TTC549 (cell line): ENCODE results near the gene ANTXR1.
"Not testable (repeated sequence)": the region's sequence is repeated elsewhere in the genome, so short reads cannot be mapped to it uniquely, and the experiment has no call there.

Source experiments
- FAIRE-seq: peaks from 2 replicates; lab custom pipeline; 2012; peaks lifted over from hg19 to GRCh38; lab: Jason Lieb, UNC

The ANTXR1 gene

DNA sequence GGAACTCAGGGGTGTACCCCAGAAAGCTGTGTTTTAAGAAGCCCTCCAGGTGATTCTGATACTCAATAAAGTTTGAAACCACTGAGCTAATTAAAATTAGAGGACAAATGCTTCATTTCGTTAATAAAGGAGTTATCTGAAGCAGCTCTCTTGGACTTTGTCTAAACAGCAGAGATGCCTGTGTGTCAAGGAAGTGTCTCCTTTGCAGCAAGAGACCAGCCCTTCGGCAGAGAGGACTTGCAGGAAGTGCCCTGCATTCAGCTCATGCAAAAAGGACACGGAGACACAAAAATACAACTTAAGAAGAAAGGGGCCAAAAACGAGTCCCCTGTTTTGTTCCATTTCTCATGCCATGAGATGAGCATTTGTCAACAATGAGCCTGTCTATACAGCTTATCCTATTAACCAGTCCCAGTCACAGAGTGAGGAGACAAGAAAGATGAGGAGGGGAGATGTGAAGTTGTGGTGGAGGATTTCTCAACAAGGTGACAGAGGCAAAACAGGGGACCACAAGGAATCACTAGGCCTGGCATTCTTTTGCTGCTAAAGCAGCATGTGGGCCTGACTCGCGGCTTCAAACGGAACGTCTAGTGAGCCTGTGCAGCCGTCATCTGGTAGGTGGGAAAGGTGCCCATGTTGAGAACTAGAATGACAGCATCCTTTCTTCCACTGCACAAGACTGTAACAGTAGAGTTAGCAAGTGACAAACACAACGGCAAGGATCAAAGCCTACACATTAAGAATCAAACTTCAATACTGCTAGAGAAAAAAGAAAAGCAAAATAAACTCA is 152.3 kb downstream of the ANTXR1 start:
- no peak for FAIRE-seq

DNA sequence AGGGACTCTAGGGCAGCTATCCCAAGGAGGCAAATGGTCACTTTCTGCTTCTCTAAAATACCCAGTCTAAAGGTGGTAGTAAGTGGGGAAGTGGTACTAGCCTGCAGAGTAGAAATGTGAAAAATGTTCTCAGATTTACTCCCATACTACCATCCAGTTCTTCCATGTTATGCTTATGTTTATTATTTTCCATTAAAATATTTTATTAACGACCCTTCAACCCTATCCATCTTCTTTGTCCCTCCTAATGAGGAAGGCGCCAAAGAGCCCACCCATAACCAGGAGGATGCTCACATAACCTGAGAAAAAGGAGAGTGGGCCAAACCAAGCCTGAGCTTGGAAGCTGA is 153.5 kb downstream of the ANTXR1 start:
- FAIRE-seq, result no peak

DNA sequence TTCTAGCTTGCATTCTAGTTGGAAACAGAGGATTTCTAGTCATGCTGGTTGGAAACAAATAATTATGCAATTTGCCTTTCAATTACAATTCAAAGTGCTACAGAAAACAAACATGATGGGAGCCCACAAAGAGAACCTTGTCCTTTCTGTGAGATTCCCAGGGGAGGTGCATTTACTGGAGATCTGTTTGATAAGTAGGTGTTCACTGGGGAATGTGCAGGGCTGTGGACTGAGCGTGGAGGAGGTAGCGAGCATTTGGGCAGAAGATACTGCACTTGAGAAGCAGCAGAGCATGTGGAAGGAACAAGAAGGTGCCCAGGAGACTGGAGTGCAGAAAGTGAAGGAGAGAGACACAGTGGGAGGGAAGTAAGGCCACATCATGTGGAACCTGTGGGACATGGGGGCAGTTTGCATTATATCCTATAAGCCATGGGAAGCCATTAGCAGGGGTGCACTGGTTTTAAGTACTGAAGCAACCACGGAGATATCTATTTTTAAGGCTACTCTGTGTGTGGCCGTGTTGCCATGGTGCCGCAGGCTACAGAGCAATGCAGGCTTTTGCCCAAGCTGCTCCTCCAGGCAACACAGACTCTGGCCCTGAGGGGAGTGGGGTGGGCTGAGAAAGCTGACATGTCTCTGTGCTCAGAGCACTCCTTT is 154.0 kb downstream of the ANTXR1 start:
- FAIRE-seq, result no peak

DNA sequence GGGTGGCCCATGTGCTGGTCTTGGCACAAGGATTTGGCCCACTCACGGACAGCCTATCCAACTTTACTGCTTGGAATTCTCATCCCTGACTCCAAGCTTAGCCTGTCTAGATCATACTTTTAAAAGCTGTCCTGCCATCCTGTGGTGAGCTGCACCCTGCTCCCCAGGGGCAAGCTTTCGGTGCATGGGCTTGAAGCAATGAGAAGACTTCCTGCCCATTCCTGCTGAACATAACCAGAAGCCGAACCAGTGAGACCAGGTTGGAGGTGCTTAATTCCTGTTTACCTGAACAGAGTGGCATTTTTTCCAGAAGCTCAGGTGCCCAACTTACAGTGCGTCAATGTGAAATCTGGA is 154.5 kb downstream of the ANTXR1 start:
- FAIRE-seq, result no peak

DNA sequence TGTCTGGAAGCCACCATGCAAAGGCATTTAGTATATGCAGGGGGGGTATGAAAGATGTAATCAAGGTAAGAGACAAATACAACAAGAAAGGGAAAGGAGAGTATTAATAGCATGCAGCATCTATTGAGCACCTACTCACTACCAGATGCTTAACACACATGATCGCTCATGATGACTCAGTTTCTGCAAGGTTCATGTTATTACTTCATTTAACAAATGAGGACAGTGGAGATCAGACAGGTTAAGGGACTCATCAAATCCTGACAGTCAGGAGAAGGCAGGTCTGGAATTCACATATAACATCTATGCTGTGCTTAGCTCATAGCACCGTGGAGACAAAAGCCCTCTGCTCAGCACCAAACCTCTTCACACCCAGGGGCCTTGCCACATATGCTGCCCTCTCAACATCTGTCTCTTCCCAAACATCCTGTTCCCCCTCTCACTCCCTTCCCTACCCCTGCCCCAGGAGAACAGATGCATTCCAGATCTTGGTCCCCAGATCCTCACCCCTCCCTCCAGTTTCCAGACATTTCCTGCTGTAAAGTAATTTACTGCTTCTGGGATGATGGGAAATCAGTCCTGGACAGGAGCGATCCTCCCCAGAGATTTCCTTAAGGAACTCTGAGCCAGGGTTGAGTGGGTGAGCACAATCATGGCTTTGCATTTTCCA is 155.3 kb downstream of the ANTXR1 start:
- FAIRE-seq, result no peak

DNA sequence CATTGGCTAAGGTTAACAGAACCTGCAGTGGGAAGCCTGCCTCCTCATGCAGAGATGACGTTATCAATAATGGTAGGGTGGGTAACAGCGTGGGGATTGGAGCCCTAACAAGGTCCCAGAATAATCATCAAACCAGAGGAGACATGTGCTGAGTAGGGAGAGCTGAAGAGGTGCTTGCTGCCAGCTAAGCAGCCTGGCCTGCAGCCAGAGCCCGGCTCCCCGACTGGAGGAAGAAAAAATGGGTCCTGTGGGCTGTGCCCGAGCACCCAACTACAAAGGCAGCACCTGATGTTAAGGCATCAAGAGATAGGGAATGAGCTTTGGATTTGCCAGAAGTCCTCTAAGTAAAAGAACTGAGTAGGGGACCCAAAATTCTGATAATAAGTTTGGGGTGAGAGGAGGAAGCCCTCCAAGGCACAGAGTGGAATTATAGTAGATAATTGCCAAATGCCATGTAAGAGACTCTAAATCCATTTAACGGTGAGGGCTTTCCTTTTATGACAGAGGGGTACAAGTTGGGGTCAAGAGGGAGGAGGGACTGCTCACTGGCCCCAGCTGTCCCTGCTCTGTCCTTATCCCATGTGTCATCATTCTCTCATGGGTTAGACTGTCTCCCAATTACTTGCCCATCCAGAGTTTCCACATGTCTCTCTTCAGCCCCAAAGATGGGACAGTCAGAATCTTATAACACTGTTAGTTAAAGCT is 156.1 kb downstream of the ANTXR1 start:
- no peak for FAIRE-seq

DNA sequence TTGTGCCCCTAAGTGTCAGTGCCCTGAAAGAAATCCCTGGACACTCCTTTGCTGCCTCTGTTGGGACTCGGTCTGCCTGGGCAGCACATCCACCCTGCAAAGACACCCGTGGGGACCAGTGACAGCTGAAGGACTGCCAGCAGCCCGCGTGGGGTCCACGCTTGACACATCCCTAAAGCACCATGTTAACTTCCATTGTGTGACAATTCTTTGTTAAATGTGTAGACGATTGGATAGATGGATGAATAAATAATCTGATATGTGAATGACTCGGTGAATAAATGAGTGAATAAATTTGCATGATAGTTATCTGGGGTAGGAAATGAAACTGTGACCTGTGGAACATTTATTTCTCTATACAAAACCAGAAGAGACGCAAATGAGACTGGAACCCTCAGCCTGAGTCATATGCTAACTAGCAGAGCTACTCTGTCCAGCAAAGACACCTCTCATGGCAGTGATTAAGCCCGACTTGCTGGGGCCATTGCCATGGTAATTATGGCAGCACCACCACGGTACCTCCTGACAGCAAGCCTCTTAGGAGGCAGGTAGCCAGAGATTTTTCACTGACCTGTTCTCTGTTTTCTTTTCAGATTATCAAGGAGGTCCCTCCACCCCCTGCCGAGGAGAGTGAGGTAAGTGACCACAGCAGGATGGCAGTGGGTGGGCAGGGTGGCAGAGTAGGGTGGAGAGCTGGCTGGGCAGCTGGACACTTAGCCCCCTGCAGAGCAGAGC is 156.8 kb downstream of the ANTXR1 start:
- no peak for FAIRE-seq

DNA sequence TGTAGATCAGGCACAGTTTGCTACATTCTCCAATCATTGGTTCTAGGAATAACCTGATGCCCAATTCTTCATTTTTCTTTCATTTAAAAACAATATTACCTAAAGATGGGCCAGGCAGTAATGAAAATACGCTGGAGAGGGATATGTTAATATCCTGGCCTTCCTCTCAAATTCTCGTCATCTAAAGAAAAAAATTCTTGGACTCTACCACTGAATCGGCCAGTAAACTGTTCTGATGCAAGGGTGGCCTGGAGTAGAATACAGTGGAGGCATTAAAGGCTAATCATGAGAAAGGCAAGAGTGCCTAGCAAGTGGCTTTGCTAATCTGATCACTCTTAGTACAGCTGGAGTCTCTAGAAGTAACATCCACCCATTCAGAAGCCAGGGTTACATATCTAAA is 157.7 kb downstream of the ANTXR1 start:
- no peak for FAIRE-seq

DNA sequence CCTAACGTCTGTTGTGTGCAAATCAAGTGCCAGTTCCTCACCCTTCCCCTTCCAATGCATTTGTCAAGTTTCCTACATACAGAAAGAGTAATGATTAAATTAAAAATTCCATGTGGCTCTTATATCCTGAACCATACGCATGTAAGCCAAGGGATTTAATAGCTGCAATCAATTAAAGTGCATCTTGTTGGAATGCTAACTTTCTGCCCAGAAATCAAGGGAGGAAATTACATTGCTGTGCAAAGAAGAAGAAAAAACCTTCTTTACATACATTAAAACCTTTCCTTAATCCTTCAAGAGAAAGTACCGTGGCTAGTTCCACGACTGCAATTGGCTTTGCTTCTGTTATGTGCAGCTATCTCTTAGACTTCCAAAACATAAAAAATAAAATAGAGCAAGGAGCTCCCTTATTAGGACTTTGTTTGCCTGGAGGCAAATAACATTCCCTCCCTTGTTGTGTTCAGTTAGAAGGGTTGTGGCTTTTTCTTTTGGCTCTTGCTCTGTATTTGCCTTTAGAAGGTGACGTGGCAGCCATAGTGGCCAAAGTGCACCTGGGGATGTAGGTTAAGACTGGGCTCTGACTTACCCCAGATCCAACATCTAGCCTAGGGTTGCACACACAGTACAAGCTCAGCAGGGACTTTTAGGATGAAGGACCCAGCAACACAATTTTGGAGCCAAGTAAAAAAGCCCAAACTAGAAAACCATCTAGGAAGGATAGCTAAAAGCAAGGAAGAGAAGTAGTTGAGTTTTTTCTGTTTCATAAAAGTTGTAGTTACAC is 158.3 kb downstream of the ANTXR1 start:
- FAIRE-seq, result no peak

DNA sequence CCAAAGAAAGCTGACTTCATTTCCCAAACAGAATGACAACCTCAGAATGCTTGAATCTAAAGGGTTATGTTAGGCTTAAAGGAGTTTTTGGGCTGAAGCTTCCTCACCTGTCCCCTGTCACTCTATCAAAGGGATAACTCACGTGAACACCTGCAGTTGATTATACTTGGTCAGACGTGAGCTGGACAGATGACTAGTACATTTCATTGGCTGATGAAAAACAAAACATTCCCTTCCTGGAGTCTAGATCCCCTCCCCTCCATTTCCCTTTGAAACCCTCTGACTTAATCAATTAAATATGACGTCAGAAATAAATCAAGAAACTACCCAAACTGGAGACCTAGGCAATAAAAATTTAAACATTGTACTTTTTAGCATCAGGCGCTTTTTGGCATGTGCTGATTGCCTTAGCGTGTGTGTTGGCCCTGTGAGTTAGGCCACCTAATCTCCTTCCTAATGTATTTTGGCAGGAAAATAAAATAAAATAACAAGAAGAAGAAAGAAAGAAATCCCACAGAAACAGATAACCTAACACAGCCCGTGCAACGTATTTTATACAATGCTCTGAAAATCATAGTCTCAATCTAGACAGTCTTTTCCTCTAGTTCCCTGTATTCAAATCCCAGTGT is 159.0 kb downstream of the ANTXR1 start:
- FAIRE-seq, result no peak

DNA sequence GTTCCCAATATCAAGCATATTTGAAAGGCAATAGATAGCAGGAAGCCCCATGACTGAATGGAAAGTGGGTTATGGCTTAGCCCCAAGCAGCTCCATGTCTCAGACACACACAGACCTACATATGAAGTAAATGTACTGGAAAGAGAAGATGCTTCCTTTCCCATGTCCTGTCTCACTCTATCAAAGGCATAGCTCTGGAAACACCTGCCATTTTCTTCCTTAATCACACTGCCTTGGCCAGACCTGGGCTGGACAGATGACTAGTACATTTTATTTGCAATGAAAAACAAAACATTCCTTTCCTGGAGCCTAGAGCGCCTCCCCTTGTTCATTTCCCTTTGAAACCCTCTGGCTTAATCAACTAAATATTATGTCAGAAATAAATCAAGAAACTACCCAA is 160.7 kb downstream of the ANTXR1 start:
- no peak for FAIRE-seq

DNA sequence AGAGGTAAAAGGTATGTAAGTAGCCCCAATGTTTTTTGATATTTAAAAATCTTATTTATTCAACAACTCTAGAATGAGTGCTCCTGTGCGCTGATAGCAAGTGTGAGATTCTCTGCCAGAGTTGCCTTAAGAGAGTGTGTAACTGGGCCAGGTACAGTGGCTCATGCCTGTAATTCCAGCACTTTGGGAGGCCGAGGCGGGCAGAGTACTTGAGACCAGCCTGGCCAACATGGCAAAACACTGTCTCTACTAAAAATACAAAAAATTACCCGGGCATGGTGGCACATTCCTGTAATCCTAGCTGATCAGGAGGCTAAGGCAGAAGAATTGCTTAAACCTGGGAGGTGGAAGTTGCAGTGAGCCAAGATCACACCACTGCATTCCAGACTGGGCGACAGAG is 161.2 kb downstream of the ANTXR1 start:
- FAIRE-seq, result not testable (repeated sequence)

DNA sequence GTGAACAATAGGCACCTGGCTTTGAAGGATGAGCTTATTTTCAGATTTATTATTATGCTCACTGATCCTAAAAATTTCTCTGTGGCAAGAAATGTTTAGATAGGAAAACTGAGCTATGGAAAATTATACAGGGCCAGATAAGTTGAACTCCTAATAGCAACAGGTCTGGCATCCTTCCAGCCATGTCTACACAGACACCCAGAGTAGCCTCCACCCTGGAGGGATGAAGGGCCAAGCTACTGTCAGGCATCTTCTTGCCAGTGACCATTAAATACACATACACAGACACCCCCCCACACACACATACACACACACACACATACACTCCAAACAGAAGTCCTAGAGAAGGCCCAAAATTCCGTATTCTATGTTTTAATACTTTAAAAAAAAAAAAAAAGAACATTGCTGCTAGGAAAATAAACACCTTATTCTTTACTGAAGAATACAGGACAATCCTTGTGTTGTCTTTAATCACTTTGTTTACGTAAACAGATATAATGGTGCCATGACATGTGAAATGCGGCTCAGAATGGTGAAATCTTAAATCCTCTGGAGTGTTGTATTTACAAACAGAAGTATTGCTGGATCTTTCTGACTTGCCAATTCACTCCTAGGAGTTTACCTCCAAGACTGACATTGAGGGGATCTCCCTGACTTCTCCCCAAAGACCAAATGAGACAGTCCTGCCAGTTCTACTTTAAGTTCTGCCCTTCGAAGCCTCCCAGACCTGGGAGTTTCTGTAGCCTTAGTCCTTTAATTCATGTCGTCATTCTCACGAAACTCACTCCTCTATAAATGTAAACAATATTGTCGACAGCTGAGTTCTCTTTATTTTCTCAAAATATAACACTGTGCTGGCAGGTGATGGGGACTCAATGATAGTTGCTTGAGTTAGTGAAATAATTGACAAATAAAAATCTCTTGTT is 163.1 kb downstream of the ANTXR1 start:
- FAIRE-seq, result no peak

DNA sequence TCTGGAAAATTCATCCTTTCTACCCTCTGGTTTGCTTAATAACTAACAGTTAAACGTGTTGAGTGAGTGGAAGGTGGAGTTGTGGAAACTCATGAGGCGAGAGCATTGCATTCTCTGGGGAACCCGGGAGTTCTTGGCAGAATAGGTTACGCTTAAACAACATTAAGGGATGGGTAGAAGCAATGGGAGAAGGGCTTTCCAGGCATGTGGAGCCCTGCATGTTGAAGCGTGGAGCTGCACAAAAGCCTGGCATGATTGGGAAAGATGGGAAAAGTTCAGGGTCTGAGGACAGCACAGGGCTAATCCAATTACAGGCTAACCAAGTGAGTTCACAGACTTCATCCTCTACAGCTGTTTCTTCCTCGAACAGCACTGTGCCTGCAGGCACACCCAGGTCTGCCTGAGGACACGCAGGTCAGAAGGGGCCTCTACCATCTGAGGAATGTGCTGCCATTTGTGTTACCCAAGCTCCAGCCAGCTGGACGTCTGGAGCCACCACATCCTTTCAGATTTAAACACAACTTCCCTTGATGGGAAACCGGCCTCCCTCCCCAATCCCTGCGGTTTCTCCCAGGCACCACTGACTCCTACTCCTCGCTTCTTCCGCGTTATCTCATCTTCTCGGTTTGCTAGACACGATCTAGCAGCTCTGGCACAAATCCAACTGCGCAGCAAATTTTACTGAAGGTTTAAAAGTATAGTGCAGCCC is 164.2 kb downstream of the ANTXR1 start:
- FAIRE-seq, result no peak

DNA sequence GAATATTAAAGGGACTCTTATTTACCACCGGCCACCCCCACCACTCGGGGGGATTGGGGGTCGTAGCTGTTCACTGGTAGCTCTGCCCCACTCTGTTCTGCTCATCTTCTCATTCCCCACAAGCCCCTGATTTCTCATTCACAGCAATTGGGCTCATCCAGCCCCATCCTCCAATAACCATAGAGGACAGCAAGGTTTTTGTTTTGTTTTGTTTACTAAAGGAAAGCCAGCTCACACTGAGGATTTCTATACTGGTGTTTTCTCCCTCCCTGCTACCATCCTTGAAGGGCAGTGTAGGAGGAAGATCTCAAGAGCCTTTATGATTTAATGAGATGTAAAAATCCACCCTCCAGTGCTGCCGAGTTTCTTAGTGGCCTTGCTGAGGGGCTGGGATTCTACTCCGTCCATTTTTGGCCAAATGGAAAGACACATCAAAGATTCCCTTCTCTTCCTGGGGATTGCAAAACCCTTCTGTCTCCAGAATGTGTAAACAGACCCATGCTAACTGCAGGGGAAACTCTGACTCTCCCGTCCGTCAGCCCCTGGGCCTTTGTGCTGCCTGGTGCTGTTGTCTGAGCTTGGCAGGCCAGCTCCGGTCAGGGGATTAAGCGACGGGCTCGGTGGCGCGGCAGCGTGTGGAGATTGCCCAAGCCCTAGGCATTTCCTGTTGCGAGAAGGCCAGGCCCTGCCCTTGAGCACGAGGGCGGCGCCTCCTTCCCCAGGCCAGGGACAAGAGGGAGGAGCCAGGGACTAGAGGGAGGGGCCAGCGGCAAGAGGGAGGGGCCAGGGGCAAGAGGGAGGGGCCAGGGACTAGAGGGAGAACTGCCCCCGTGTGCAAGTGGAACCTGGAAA is 165.0 kb downstream of the ANTXR1 start:
- FAIRE-seq, result no peak

DNA sequence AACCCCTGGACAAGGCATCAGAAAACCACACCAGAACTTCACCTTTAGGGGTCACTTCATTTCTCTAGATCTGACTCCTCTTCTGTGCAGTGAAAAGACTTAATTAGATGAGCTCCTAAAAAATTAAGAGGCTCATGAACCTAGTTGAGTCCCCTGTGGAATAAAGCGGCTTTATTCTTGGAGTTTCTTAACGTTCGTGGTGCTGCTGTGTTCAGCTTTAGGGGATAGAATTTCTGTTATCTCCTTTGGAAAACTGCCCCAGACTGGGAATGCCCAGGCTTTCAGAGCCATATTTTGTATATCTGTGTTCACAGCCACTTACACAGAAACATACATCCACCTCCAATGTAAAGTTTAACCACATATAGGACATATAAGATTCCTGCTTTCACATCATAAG is 165.8 kb downstream of the ANTXR1 start:
- no peak for FAIRE-seq

DNA sequence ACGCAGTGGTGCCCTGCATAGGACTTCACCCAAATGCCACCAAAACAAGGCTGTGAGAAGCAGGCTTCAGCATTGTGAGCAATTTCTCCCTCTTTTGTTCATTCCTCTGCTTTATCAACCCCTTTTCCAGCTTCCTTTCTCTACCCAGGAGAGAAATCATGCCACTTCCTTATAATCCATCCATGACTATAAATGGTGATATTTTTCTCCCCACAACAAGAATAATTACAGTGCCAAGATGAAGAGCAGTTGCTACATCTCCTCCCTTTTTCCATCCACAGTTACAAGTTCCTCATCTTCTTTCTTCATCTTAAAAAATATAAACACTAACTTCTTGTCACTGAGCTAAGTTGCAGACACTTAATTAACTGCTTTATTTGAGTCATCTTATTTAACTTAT is 167.2 kb downstream of the ANTXR1 start:
- no peak for FAIRE-seq

DNA sequence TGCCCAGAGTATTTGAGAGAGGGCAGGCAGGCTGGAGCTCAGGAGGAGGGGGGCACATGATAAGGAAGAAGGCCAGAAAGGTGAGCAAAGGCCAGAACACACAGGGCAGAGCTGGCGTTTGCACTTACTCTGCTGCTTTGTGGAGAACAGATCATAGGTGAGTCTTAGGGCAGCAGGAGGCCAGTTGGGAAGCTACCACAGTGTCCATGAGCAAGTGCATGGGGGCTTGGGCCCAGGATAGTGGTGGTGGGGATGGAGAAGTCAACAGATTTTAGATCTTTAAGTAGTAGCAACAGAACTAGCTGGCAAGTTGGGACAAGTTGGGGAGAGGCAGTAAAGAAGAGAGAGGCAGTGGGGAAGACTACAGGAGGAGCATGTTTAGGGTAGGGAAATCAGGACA is 168.0 kb downstream of the ANTXR1 start:
- FAIRE-seq, result no peak
